IPS-11a (cell line): ENCODE results near the gene C1orf159.
A peak's percentile ranks its signal among the peaks of the same experiment; 100 is the strongest.
"Not testable (repeated sequence)": the region's sequence is repeated elsewhere in the genome, so short reads cannot be mapped to it uniquely, and the experiment has no call there.

Experiments used
- H3K4me3 ChIP-seq: one replicate; pipeline ENCODE4 v1.5.1; 2013; ENCODE audit warnings: low read depth, low read length, control low read depth

The C1orf159 gene

GRCh38 chr1:1115786-1116700 lies at the start of gene C1orf159:
TSS of gene C1orf159 (minus strand) at chr1:1116089. CDS start at chr1:1091543, 24,546 bp downstream.
- peak within 1 kb of the TSS; percentile 66 for H3K4me3 ChIP-seq

- H3K4me3 ChIP-seq = no peak overlapping the region
Observed at GRCh38 chr1:1165485-1165884, 49.6 kb upstream of the C1orf159 start.

- no peak overlapping the region for H3K4me3 ChIP-seq
Observed at GRCh38 chr1:1164701-1165451, 49.0 kb upstream of the C1orf159 start.

- H3K4me3 ChIP-seq = no peak overlapping the region
Observed at GRCh38 chr1:1164361-1164700, 48.4 kb upstream of the C1orf159 start.

GRCh38 chr1:1163538-1164070 lies 47.7 kb upstream of the C1orf159 start:
- H3K4me3 ChIP-seq = no peak overlapping the region

GRCh38 chr1:1162597-1163537 lies 47.0 kb upstream of the C1orf159 start:
- H3K4me3 ChIP-seq = no peak overlapping the region

- no peak overlapping the region for H3K4me3 ChIP-seq
Observed at GRCh38 chr1:1161683-1162079, 45.8 kb upstream of the C1orf159 start.

- no peak overlapping the region for H3K4me3 ChIP-seq
Observed at GRCh38 chr1:1161078-1161682, 45.3 kb upstream of the C1orf159 start.

- no peak overlapping the region for H3K4me3 ChIP-seq
Observed at GRCh38 chr1:1160281-1160930, 44.5 kb upstream of the C1orf159 start.

- H3K4me3 ChIP-seq = peak overlapping the region; percentile 30
Observed at GRCh38 chr1:1157914-1158710, 42.2 kb upstream of the C1orf159 start.

GRCh38 chr1:1157426-1157913 lies 41.6 kb upstream of the C1orf159 start:
- H3K4me3 ChIP-seq = peak overlapping the region; percentile 30

GRCh38 chr1:1157033-1157365 lies 41.1 kb upstream of the C1orf159 start:
- no peak overlapping the region for H3K4me3 ChIP-seq

GRCh38 chr1:1156140-1157032 lies 40.5 kb upstream of the C1orf159 start:
- H3K4me3 ChIP-seq = no peak overlapping the region

- no peak overlapping the region for H3K4me3 ChIP-seq
Observed at GRCh38 chr1:1155258-1155657, 39.4 kb upstream of the C1orf159 start.

GRCh38 chr1:1153874-1154273 lies 38.0 kb upstream of the C1orf159 start:
- H3K4me3 ChIP-seq = no peak overlapping the region

GRCh38 chr1:1153215-1153614 lies 37.3 kb upstream of the C1orf159 start:
- not testable (repeated sequence) for H3K4me3 ChIP-seq

GRCh38 chr1:1152431-1152830 lies 36.5 kb upstream of the C1orf159 start:
- H3K4me3 ChIP-seq = not testable (repeated sequence)

- no peak overlapping the region for H3K4me3 ChIP-seq
Observed at GRCh38 chr1:1151306-1151705, 35.4 kb upstream of the C1orf159 start.
